H1 (cell line): Measurements from ENCODE around the gene MPV17. TPM values are rescaled to one million over a fixed set of nuclear protein-coding genes. Genes with fewer than 3 reads are reported as not detected.

Source experiments
- CTCF ChIA-PET: fragments of 300-600 bp; sonication (Branson Sonifier 250); formaldehyde crosslinking; loops from one replicate; lab custom pipeline; 2021; ENCODE audit not compliant: partially characterized antibody; lab: Charles Lee
- POLR2A ChIA-PET: fragments of 300-600 bp; sonication (Branson Sonifier 250); formaldehyde crosslinking; loops from one replicate; lab custom pipeline; 2021; ENCODE audit warnings: inconsistent platforms; ENCODE audit not compliant: partially characterized antibody; lab: Charles Lee
- DNase-seq, 2 experiments: peaks; one replicate each; pipeline versions ENCODE4 v3.0.0 to v3.0.0-alpha.2; 2010 to 2022; ENCODE audit warnings: low spot score in 2 of 2, low read depth in 1 of 2, mixed read lengths in 1 of 2
- FAIRE-seq: peaks from 2 replicates; lab custom pipeline; 2011; peaks lifted over from hg19 to GRCh38; lab: Jason Lieb, UNC
- H2AFZ ChIP-seq: 2 replicates; pipeline ENCODE4 v1.8.1; 2012; ENCODE audit warnings: low read length, inconsistent platforms
- H2AK5ac ChIP-seq: 2 replicates; pipeline ENCODE4 v1.6.1; 2013; ENCODE audit warnings: low read depth, low read length
- H2BK120ac ChIP-seq: replicated peaks from 2 replicates; pipeline ENCODE3; 2013; ENCODE audit warnings: low read depth, low read length, inconsistent platforms
- H2BK12ac ChIP-seq: 2 replicates; pipeline ENCODE4 v1.6.1; 2013; ENCODE audit warnings: low read depth, low read length
- H2BK15ac ChIP-seq: 2 replicates; pipeline ENCODE4 v1.6.1; 2013; ENCODE audit warnings: low read length
- H2BK20ac ChIP-seq: 2 replicates; pipeline ENCODE4 v1.6.1; 2013; ENCODE audit warnings: low read length
- H2BK5ac ChIP-seq: 2 replicates; pipeline ENCODE4 v1.6.1; 2013; ENCODE audit warnings: low read depth, low read length
- H3K14ac ChIP-seq: 2 replicates; pipeline ENCODE4 v1.6.1; 2013; ENCODE audit warnings: inconsistent platforms; ENCODE audit not compliant: insufficient read length
- H3K18ac ChIP-seq: 2 replicates; pipeline ENCODE4 v1.6.1; 2013; ENCODE audit warnings: low read length; ENCODE audit errors: extremely low read depth
- H3K23ac ChIP-seq: 2 replicates; pipeline ENCODE4 v1.6.1; 2013; ENCODE audit warnings: inconsistent platforms; ENCODE audit not compliant: insufficient read length
- H3K23me2 ChIP-seq: 2 replicates; pipeline ENCODE4 v1.6.1; 2013; ENCODE audit warnings: low read depth, low read length
- H3K27ac ChIP-seq: 2 replicates; pipeline ENCODE4 v1.6.1; 2011; ENCODE audit warnings: low read depth, low read length, inconsistent platforms
- H3K27me3 ChIP-seq, 4 experiments: replicated peaks in 1 of 4; 1 replicate in 1 of 4; 2 replicates in 3 of 4; pipeline versions ENCODE4 v1.6.1 to v1.8.1; 2011 to 2013; ENCODE audit warnings: low read length in 3 of 4, mild to moderate bottlenecking in 3 of 4, inconsistent platforms in 2 of 4, mixed read lengths in 2 of 4, moderate library complexity in 1 of 4; ENCODE audit not compliant: control insufficient read depth in 3 of 4, insufficient read depth in 3 of 4; ENCODE audit errors: extremely low read depth in 1 of 4
- H3K36me3 ChIP-seq, 4 experiments: 2 replicates each; pipeline versions ENCODE4 v1.6.1 to v1.8.1; 2011 to 2013; ENCODE audit warnings: mild to moderate bottlenecking in 4 of 4, low read length in 3 of 4, moderate library complexity in 2 of 4, control low read depth in 1 of 4, inconsistent platforms in 1 of 4; ENCODE audit not compliant: insufficient read depth in 4 of 4, control insufficient read depth in 2 of 4
- H3K4ac ChIP-seq: replicated peaks from 2 replicates; pipeline ENCODE3; 2013; ENCODE audit warnings: low read length, low read depth, mixed read lengths, inconsistent platforms; ENCODE audit not compliant: insufficient read length
- H3K4me1 ChIP-seq, 4 experiments: replicated peaks in 1 of 4; 1 replicate in 1 of 4; 2 replicates in 3 of 4; pipeline versions ENCODE4 v1.6.1 to v1.8.1; 2011 to 2013; ENCODE audit warnings: low read length in 3 of 4, inconsistent platforms in 2 of 4, mixed read lengths in 1 of 4; ENCODE audit not compliant: insufficient read depth in 4 of 4, control insufficient read depth in 3 of 4
- H3K4me2 ChIP-seq, 2 experiments: 2 replicates each; pipeline versions ENCODE4 v1.6.1 to v1.8.1; 2011 to 2013; ENCODE audit warnings: low read depth in 2 of 2, low read length in 2 of 2, control low read depth in 1 of 2, inconsistent platforms in 1 of 2, mild to moderate bottlenecking in 1 of 2; ENCODE audit not compliant: insufficient read depth in 1 of 2
- H3K4me3 ChIP-seq, 4 experiments: fragments of 200-600, 300-600 bp in 1 of 4; sonication (generic), shearing (Covaris generic), sonication (Bioruptor Twin) in 1 of 4; 2 replicates each; pipeline versions ENCODE4 v1.5.1 to v1.8.1; 2011 to 2016; ENCODE audit warnings: low read length in 4 of 4, low read depth in 3 of 4, control low read depth in 2 of 4, inconsistent platforms in 2 of 4, mild to moderate bottlenecking in 2 of 4, mixed read lengths in 1 of 4, moderate library complexity in 1 of 4; ENCODE audit not compliant: insufficient read depth in 2 of 4; ENCODE audit errors: extremely low read depth in 1 of 4
- H3K56ac ChIP-seq: replicated peaks from 2 replicates; pipeline ENCODE3; 2013; ENCODE audit warnings: low read depth, mild to moderate bottlenecking, mixed read lengths, low read length, inconsistent platforms; ENCODE audit not compliant: insufficient read length
- H3K79me1 ChIP-seq: 2 replicates; pipeline ENCODE4 v1.6.1; 2013; ENCODE audit warnings: low read depth, low read length, control low read depth
- H3K79me2 ChIP-seq, 2 experiments: 2 replicates each; pipeline versions ENCODE4 v1.6.1 to v1.8.1; 2012 to 2013; ENCODE audit warnings: low read length in 2 of 2, mild to moderate bottlenecking in 2 of 2, inconsistent platforms in 1 of 2; ENCODE audit not compliant: insufficient read depth in 2 of 2, control insufficient read depth in 1 of 2
- H3K9ac ChIP-seq, 4 experiments: replicated peaks in 1 of 4; 1 replicate in 1 of 4; 2 replicates in 3 of 4; pipeline versions ENCODE4 v1.6.1 to v1.8.1; 2011 to 2013; ENCODE audit warnings: low read depth in 3 of 4, low read length in 3 of 4, control low read depth in 2 of 4, mild to moderate bottlenecking in 2 of 4, moderate library complexity in 2 of 4, inconsistent platforms in 1 of 4; ENCODE audit errors: extremely low read depth in 1 of 4
- H3K9me3 ChIP-seq, 2 experiments: 2 replicates each; pipeline versions ENCODE4 v1.6.1 to v1.8.1; 2012 to 2013; ENCODE audit warnings: mild to moderate bottlenecking in 2 of 2, moderate library complexity in 2 of 2, control low read depth in 1 of 2, inconsistent platforms in 1 of 2, low read depth in 1 of 2, low read length in 1 of 2, mixed read lengths in 1 of 2; ENCODE audit not compliant: insufficient read depth in 2 of 2
- H4K20me1 ChIP-seq, 2 experiments: replicated peaks in 1 of 2; 2 replicates each; pipeline versions ENCODE3 to v1.8.1; 2011 to 2013; ENCODE audit warnings: inconsistent platforms in 2 of 2, low read length in 2 of 2, mild to moderate bottlenecking in 1 of 2; ENCODE audit not compliant: insufficient read depth in 2 of 2, control insufficient read depth in 1 of 2
- H4K5ac ChIP-seq: 2 replicates; pipeline ENCODE4 v1.6.1; 2013; ENCODE audit warnings: low read length, low read depth, mixed read lengths, inconsistent platforms; ENCODE audit not compliant: insufficient read length
- H4K8ac ChIP-seq: 2 replicates; pipeline ENCODE4 v1.8.0; 2013; ENCODE audit warnings: mild to moderate bottlenecking, moderate library complexity, low read length, inconsistent platforms; ENCODE audit not compliant: insufficient read depth; ENCODE audit errors: extremely low read depth
- H4K91ac ChIP-seq: replicated peaks from 2 replicates; pipeline ENCODE3; 2013; ENCODE audit warnings: low read length, mixed read lengths, inconsistent platforms; ENCODE audit not compliant: insufficient read length
- WGBS, 2 experiments: shearing (Covaris generic) in 1 of 2; methylation state at CpG; one replicate each; pipeline versions ENCODE4 v1.1.6 to v1.1.7; 2013 to 2015; ENCODE audit warnings: low lambda C conversion rate in 2 of 2, mixed read lengths in 2 of 2, inconsistent platforms in 1 of 2, low coverage in 1 of 2, missing lambda C conversion rate in 1 of 2; ENCODE audit not compliant: insufficient replicate concordance in 2 of 2, insufficient coverage in 1 of 2, insufficient read length in 1 of 2; ENCODE audit errors: extremely low coverage in 1 of 2, missing lambda C conversion rate in 1 of 2; 5-methylcytosine and 5-hydroxymethylcytosine counted together
- polyA plus RNA-seq, 7 experiments: library from polyadenylated mRNA; depleted of rRNA in 3 of 7; stranded (reverse) in 5 of 7; unstranded in 2 of 7; fragments of >200 nt in 5 of 7; fragments of 200-250 nt in 2 of 7; gene quantifications; 1 replicate in 5 of 7; 2 replicates in 1 of 7; 4 replicates in 1 of 7; pipeline versions ENCODE4 v1.2.1 to v1.2.3, GENCODE V29; 2011 to 2013; ENCODE audit warnings: missing spikeins in 2 of 7, mixed read lengths in 2 of 7
- total RNA-seq: library from RNA; stranded (reverse); fragmentation: NEBNext Ultra II Directional; extraction: Animal tissue kit (Norgen Biotek cat#: 25700); gene quantifications from 2 replicates; pipeline ENCODE4 v1.2.1, GENCODE V29; 2021

Gene MPV17
- total and polyA plus RNA-seq, 2 of the 8 experiments (the other 6 are each of a cell fraction or from before 2014, with no cell fraction given): 45.2 to 181 TPM

- H3K4me1 ChIP-seq: peaks cover 0 to 10% (median 0%) of the 10 kb centered on the region in 4 experiments; a peak in 4 of 7 replicates
- POLR2A ChIA-PET: interaction anchor here (0.6 to 9.4 kb wide), 11 partner anchors 9 to 83 kb away, joined by 3 to 105 read pairs (median 11); partner anchors contain the start of genes TRIM54, UCN and ZNF513
- no peak overlapping the region for H3K56ac ChIP-seq
- H2BK12ac ChIP-seq: no peak overlapping the region
- no peak overlapping the region for H3K23ac ChIP-seq
- no peak overlapping the region for H3K4ac ChIP-seq
- 94% methylated on average over 5 of the region's 5 CpGs; no CpG with 5 or more reads in 1 of the 2 experiments for WGBS, 2 experiments
- no peak overlapping the region for H4K8ac ChIP-seq
- peaks cover 7% of the 10 kb centered on the region for H3K23me2 ChIP-seq
- no peaks in the 10 kb centered on the region for H3K79me1 ChIP-seq
- CTCF ChIA-PET: interaction anchor here (1.5 to 10.3 kb wide), 4 partner anchors 9 to 45 kb away, joined by 3 to 128 read pairs (median 8); partner anchors contain the start of genes EIF2B4, SNX17 and UCN
- FAIRE-seq (no peak), DNase-seq (no peak)
- no peaks in the 10 kb centered on the region for H4K20me1 ChIP-seq
- H3K27me3 ChIP-seq: no peaks in the 10 kb centered on the region
- peaks cover 27 to 37% (median 34%) of the 10 kb centered on the region in 4 experiments for H3K36me3 ChIP-seq
- no peaks in the 10 kb centered on the region; a peak in 1 of 4 replicates for H3K9me3 ChIP-seq
- no peak overlapping the region for H3K14ac ChIP-seq
- H3K9ac ChIP-seq: no peak overlapping the region
- no peak overlapping the region for H3K18ac ChIP-seq
- no peak overlapping the region for H4K5ac ChIP-seq
- no peak overlapping the region for H2BK120ac ChIP-seq
- H2BK5ac ChIP-seq: no peak overlapping the region
- no peak overlapping the region for H2BK15ac ChIP-seq
- no peak overlapping the region for H2AFZ ChIP-seq
- H4K91ac ChIP-seq: no peak overlapping the region
- H3K79me2 ChIP-seq: no peaks in the 10 kb centered on the region; a peak in 1 of 4 replicates
- no peak overlapping the region for H3K4me3 ChIP-seq
- no peak overlapping the region for H2BK20ac ChIP-seq
- H3K27ac ChIP-seq: no peak overlapping the region
- no peak overlapping the region for H2AK5ac ChIP-seq
- H3K4me2 ChIP-seq: no peak overlapping the region; a peak in 1 of 4 replicates
These were observed 1.8 kb upstream of the MPV17 start for GRCh38 chr2:27324720-27325119.
